NCI-H82 (cell line): Measurements from ENCODE around the gene CERK.
A peak's percentile ranks its signal among the peaks of the same experiment; 100 is the strongest.
"Not testable (repeated sequence)": the region's sequence is repeated elsewhere in the genome, so short reads cannot be mapped to it uniquely, and the experiment has no call there.

ENCODE experiments used
- DNase-seq: peaks from one replicate; lab custom pipeline; 2025; lab: John Stamatoyannopoulos, UW

The CERK gene

GRCh38 chr22:46646531-46647215 is 91.4 kb downstream of the CERK start:
- DNase-seq = no peak

GRCh38 chr22:46642840-46643480 is 95.1 kb downstream of the CERK start:
- DNase-seq = not testable (repeated sequence)

GRCh38 chr22:46641811-46642266 is 96.2 kb downstream of the CERK start:
- DNase-seq = no peak

- no peak for DNase-seq
These were observed 97.6 kb downstream of the CERK start for GRCh38 chr22:46640293-46641055.

- DNase-seq = no peak
These were observed 98.2 kb downstream of the CERK start for GRCh38 chr22:46639843-46640242.

- no peak for DNase-seq
These were observed 99.2 kb downstream of the CERK start for GRCh38 chr22:46638601-46639431.

- DNase-seq = no peak
These were observed 100.1 kb downstream of the CERK start for GRCh38 chr22:46637711-46638600.

DNA sequence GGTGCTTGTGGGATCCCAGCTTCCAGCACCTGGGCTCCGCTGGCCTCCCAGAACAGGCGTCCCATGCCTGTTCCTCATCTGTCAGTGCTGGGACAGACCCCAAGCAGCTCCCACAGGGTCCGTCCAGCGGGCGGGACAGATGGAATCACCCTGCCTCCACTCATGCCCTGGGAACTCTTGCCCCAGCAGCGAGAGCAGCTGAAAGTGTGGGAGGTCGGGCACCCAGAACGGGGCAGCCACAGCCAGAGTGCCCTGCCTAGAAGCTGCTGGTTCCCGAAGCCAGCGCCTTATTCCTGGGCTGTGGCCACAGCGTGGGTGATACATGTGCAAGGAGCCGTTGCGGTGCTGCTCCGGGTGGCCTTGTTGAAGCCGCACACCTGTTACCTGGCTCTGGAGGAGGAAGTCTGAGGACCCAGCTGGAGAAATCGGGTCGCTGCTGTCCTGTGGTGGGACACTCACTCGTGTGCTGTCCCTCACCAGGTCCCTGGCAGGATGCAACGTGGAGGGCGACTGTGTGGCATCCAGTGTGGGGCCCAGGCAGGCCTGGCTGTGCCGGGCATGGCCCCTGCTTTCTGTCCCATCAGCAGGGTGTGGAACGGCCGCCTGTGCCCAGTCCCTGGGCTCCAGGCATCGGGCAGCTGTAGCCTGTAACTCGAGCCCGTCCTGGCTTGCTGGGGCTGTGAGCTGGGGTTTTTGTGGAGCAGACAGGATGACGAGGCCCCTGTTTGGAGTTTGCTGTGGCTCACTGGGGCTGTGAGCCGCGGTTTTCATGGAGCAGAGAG is 101.6 kb downstream of the CERK start:
- DNase-seq = no peak

- peak; percentile 4 for DNase-seq
These were observed 102.3 kb downstream of the CERK start for GRCh38 chr22:46635756-46636155.

DNA sequence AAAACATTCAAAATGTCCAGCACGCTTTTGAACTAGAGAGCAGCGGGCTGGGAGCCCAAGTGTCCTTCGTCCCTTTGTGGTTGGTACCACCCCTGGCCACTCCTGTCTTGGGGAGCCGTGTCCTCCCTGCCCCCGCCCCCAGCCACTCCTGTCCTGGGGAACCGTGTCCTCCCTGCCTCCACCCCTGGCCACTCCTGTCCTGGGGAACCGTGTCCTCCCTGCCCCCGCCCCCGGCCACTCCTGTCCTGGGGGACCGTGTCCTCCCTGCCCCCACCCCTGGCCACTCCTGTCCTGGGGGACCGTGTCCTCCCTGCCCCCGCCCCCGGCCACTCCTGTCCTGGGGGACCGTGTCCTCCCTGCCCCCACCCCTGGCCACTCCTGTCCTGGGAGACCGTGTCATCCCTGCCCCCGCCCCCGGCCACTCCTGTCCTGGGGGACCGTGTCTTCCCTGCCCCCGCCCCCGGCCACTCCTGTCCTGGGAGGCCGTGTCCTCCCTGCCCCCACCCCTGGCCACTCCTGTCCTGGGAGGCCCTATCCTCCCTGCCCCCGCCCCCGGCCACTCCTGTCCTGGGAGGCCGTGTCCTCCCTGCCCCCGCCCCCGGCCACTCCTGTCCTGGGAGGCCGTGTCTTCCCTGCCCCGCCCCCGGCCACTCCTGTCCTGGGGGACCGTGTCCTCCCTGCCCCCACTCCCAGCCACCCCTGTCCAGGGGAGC is 102.9 kb downstream of the CERK start:
- not testable (repeated sequence) for DNase-seq
